D341Med (cell line): ENCODE results near the gene IL27RA.

Experiments used
- DNase-seq: peaks from one replicate; pipeline ENCODE4 v3.0.0; 2012; ENCODE audit warnings: low spot score

Gene IL27RA

DNA sequence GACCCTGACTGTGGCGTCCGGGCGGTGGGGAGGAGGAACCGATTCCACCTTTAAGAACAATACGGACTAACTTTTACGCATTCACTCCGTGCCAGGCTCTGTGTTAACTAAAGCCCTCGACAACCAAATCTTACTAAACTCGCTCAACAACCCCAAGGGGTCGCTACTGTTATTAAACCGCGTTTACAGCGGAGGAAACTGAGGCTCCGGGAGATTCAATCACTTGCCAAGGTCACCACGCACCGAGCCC is 57.8 kb downstream of the IL27RA start:
- no peak for DNase-seq

DNA sequence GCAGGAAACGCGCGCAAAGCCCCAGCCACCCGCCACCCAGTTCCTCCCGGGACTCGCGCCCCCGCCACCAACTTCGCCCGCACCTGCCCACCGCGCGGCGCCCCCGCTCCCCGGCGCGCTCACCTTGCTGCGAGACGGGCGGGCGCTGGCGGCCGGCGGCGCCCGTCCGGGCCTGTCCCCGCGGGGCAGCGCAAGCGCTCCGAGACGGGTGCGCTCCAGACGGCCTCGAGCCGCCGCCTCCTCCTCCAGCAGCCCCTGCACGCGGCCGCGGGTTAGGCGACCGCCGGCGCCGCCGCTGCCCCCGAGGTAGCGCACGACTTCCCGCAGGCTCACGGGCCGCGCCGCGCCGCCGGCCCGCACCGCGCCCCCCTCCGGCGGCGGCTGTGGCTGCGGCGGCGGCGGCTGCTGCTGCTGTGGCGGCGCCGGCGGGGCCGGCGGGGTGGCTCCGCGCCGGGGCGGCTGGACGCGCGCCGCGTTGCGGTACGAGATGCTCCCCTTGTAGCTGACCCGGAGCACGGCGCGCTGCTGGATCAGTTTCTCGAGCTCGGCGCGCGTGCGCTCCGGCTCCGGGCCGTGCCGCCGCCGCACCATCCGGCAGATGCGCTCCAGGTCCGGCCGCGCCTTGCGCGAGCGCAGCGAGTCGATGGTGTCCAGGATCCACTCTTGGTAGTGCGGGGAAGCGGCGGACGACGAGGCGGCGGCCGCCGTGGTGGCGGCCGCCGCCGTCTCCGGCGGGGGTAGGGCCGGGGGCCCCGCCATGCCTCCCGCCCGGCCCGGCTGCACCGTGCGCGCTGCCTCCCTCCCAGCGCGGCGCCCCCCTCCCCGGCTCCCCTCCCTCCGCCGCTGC is 58.3 kb downstream of the IL27RA start:
- peak; percentile 82 for DNase-seq

DNA sequence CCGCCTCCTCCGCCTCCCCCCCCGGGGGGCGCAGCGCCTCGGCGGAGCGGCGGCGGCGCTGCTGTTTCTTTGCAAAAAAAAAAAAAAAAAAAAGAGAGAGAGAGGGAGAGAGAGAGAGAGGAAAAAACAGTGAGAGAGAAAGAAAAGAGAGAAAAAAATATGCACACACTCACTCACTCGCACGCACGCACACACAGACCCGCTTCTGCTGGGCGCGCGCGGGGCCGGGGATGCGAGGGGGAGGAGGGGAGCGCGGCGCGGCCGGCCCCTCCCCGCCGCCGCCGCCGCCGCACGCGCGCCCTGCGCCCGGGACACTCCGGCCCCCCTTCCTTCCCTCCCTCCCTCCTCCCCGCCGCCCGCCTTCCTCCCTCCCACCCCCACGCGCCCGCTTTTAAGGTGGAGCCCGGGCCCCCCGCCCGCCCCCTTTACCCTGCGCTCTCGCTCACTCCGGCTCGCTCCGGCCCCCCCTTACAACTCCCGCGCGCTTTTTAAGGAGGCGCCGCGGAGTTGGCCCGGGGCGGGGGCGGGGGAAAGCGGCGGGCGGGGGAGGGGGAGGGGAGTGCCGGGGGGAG is 59.0 kb downstream of the IL27RA start, which contains the start of gene SAMD1:
SAMD1 (minus strand) TSS at position 243 of the 572 bp plus-strand sequence.
- DNase-seq, result peak; percentile 93

DNA sequence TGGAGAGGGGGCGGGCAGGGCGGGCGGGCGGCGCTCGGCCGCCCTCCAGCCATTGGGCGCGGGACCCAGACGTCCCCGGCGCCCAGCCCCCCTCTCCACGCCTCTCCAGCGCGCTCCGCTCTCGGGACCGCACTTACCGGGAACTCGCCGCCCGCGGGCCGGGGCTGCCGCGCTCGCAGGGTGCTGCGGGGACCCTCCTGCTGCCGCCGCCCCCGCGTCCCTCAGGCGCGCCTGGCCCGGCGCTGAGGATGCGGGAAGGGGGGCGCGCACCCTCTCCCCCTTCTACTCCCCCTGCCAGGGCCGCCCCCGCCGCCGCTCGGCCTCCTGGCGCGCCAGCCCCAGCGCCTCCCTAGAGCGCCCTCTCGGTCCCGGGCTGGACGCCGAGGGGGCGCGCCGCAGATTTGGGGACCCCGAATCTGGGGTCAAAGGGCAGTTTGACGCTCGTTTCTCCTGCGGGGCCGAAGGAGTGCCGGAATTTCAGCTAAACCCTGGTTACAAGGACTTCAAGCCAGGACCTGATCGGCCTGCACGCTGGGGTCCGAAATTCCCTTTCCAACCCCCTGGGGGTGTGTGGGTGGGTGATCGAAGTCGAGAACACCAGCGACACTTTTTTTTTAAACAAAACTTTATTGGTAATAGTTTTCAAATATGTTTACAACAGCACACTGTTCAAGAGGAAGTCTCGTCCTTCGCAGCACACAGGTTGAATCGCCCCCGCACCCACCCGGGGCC is 59.7 kb downstream of the IL27RA start:
- DNase-seq, result no peak

DNA sequence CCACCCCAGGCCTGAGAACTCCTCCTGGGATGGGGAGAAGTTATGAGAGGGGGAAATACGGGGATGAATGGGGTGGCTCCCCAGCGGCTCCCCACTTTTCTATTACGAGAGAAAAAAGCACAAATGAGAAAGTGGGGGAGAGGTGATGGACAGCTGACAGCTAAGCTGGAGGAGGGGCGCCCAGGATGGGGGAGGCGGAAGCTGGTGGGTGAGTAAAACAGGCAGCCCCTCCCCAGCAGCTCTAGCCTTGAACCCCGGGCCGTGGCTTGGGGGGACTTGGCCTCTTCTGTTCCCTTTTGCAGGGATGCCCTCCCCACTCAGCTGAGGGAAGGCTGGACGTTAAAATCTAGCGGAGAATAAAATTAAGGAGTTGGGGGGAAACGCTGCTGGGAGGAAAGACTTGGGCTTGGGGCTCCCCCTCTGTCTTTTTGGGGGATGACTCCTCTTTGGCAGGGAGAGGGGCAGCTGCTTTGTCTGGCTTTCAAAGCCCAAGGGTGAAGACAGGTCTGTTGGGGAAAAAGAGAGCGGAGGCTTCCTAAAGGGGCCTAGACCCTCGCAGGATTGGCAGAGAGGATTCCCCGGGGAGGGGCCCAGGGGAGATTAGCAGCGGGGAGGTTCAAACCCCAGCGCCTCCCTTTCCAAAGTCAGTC is 60.4 kb downstream of the IL27RA start:
- peak; percentile 75 for DNase-seq

DNA sequence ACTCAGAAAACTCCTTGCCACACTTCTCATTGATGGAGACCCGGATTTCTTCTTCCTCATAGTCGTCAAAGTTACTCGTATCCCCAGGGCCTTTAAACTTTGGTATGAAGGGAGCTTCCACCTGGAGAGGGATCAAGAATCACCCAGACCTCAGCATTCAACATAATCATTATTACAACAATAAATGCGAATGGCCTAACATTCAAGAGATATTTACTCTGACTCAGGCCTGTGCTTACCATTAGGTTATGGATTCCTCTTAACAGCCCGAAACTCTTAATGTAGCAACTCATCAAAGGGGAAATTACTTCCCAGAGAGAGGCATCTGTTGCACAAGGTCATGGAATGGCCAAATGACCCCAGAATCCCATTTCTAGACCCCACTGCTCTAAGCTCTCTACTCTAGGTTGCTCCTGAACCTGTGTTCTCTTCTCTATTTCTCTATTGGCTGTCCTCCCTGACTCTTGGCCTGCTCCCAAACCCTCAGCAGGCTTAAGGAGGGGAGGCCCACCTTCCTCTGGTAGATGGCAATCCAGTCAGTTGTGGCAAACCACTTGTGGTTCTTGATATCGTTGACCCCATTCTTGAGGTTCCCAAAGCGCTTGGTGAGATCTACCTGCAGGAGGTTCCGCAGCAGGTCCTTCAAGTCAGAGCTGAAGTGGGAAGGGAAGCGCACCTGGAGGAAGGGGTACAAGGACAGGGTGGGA is 61.7 kb downstream of the IL27RA start:
- no peak for DNase-seq

DNA sequence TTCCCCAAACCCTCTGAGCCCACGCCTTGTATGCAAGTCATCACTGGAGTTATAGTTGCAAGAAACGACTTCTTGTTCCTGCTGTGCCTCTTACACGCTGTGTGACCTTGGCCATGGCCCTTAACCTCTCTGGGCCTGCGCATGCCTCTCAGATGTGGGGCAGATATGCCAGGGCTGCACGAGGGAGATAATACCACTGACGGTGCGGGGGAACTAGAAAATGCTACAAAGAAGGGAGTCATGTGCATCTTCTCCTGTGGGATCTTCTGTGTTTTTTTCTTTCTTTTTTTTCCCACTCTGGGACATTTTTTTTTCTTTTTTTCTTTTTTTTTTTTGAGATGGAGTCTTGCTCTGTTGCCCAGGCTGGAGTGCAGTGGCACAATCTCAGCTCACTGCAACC is 63.3 kb downstream of the IL27RA start:
- DNase-seq, result no peak

DNA sequence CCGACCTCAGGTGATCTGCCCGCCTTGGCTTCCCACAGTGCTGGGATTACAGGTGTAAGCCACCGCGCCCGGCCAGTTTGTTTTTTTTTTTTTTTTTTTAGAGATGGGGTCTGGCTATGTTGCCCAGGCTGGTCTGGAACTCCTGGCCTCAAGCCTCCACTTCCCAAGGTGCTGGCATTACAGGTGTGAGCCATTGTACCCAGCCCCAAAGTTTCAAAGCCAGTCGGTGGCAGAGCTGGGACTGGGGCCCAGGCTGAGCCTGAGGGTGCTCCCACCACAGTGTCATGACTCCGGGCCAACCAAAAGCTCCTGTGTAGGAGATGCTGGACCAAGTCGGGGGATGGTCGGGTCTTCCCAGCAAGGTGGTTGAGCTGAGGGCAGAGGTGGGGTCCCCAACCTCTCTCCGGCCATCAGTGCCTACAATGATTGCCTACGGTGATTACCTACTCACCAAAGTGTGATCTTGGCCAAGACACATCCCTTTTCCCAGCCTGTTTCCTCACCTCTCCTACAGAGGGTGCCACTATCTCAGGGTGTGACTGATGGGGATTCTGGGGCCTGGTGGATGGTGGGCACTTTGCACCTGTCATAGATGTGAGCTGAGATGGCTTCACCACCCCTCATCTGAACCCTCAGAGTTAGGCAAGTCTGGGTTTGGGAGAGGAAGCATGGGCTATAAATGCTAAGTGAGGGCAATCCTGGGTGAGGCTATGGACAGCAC is 64.9 kb downstream of the IL27RA start:
- DNase-seq, result no peak

DNA sequence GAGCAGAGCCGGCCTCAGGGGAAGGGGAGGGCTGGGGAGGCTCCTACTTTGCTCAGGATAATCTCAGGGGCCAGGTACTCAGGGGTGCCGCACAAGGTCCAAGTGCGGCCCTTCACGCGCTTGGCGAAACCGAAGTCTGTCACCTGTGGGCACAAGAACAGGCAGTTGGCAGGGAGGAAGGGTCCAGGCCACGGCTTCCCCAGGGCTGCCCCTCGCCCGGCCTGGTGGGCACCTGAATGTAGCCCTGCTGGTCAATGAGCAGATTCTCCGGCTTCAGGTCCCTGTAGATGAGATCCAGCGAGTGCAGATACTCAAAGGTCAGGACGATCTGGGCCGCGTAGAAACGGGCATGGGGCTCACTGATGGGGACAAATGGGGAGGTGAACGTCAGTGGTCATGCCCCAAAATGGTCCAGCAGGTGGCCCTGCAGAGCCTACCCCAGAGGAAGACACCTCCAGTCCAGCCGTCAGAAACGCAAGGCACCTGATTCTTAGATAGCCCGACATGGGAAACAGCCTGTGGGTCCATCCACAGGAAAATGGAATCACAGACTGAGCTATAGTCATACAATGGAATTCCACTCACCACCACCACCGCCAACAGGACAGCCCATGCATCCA is 66.1 kb downstream of the IL27RA start:
- no peak for DNase-seq

DNA sequence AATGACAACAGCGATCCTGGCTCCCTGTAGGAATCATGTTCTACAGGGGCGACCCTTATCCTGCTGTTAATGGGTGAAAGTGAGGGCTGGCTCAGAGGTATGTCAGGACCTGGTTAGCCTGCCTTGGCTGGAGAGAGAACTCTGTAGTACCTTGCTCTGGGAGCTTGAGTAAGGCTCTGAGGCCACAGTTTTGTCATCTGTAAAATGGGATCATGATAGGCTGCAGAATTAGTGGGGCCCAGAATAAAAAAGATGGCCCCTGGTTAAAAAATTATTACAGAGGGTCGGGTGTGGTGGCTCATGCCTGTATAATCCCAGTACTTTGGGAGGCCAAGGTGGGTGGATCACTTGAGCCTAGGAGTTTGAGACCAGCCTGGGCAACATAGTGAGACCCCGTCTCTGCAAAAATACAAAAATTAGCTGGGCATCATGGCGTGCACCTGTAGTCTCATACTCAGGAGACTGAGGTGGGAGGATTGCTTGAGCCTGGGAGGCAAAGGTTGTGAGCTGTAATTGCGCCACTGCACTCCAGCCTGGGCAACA is 69.5 kb downstream of the IL27RA start:
- no peak for DNase-seq

DNA sequence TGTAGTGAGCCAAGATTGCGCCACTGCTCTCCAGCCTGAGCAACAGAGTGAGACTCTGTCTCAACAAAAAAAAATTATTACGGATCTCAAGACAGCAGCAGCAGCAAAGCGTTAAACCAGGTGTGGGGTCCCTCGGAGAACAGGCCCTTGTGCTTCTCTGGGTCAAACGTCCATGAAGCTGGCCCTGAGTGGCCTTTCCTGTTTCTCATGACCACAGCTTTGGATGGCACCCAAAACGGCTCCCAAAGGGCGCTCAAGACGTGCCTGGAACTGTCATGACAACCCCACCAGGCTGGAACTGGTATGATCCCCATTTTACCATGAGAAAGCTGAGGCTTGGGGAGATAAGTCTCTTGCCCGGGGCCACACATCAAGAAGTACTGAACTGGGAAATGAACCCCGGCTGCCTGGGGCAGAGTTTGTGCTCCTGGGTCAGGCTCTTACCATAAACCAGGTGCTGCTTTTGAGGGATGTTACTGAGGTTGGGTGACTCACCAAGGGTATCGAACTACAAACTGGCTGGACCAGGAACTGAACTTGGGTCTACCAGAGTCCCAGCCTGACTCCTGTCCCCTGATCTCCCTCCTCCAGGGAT is 70.6 kb downstream of the IL27RA start:
- DNase-seq, result no peak

DNA sequence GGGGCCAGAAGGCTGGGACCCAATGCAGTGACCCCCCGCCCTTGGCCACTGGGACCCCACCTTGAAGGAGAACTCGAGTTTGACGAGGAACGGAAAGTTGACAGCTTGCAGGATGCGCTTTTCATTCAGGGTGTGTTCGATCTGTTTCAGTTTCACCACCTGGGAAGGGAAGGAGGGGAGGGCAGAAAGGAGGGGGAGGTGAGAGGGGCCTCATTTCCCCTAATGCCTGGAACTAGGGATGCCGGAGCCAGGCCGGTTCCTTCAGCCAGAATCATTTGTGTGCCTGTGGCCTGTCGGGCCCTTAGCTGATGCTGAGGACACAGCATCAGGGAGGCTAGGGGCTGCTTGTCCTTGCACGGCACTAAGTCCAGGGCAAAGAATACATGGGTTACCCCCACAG is 71.2 kb downstream of the IL27RA start:
- no peak for DNase-seq
